Testis (tissue), 3 donors: Measurements from ENCODE around the gene MN1. TPM values are rescaled to one million over a fixed set of nuclear protein-coding genes. Genes with fewer than 3 reads are reported as not detected.
A peak's percentile ranks its signal among the peaks of the same experiment; 100 is the strongest.

Source experiments
- DNase-seq: peaks from one replicate; pipeline ENCODE4 v3.0.0-alpha.2; 2019
- H3K27ac ChIP-seq, 2 donors: fragments of 200-600 bp; sonication (generic); one replicate each; pipeline ENCODE4 v1.5.1; 2019
- H3K27me3 ChIP-seq: fragments of 200-600 bp; sonication (generic); one replicate; pipeline ENCODE4 v1.5.1; 2019
- H3K36me3 ChIP-seq: fragments of 200-600 bp; sonication (generic); one replicate; pipeline ENCODE4 v1.5.1; 2017; ENCODE audit warnings: low read depth; ENCODE audit errors: missing control alignments
- H3K4me1 ChIP-seq: fragments of 200-600 bp; sonication (generic); one replicate; pipeline ENCODE4 v1.5.1; 2019
- H3K4me3 ChIP-seq, 2 donors: fragments of 200-600 bp; sonication (generic); one replicate each; pipeline ENCODE4 v1.5.1; 2017 to 2019
- H3K9me3 ChIP-seq: fragments of 200-600 bp; sonication (generic); one replicate; pipeline ENCODE4 v1.5.1; 2017
- CTCF ChIP-seq, 3 experiments: fragments of 450-650 bp in 2 of 3; fragments of 200-600 bp in 1 of 3; sonication (generic) in 1 of 3; IDR thresholded peaks; one replicate each; pipeline ENCODE4 v1.5.1; 2016 to 2019; ENCODE audit warnings: antibody characterized with exemption in 3 of 3, mild to moderate bottlenecking in 2 of 3, moderate library complexity in 1 of 3
- POLR2A ChIP-seq: fragments of 450-650 bp; IDR thresholded peaks from one replicate; pipeline ENCODE4 v1.6.1; 2017; ENCODE audit warnings: antibody characterized with exemption, mild to moderate bottlenecking, moderate library complexity
- WGBS, 2 donors: methylation state at CpG; one replicate each; pipeline ENCODE4 v1.1.5; 2018; 5-methylcytosine and 5-hydroxymethylcytosine counted together
- intact Hi-C: fragments of 100-400 bp; cut with DNase I; formaldehyde crosslinking; loops from one replicate; pipeline ENCODE4 v1.15.1; 2023; ENCODE audit warnings: low total_unique reads
- polyA plus RNA-seq: library from polyadenylated mRNA; stranded (reverse); fragments of 350-450 nt; fragmentation: Illumina TruSeq; extraction: RNeasy Lipid Tissue Mini Kit (QIAGEN cat#74804); gene quantifications from one replicate; pipeline ENCODE4 v1.2.3, GENCODE V29; 2014; ENCODE audit warnings: low read depth, low replicate concordance; ENCODE audit not compliant: insufficient read depth
- total RNA-seq, 2 donors: library from RNA; depleted of rRNA; stranded (reverse); fragments of >200 nt; gene quantifications; one replicate each; pipeline ENCODE4 v1.2.3, GENCODE V29; 2016

MN1 gene
- total and polyA plus RNA-seq, 3 donors from 2014 or later, result 3.2 to 5.6 (median 4.3) TPM

- Histone ChIP-seq H3K36me3 (no peaks in the 10 kb centered on the region), H3K9me3 (no peaks in the 10 kb centered on the region), H3K27me3 (no peaks in the 10 kb centered on the region), H3K27ac (no peak overlapping the region), H3K4me1 (peaks cover 21% of the 10 kb centered on the region), H3K4me3 (no peak overlapping the region)
- no peak for TF ChIP-seq CTCF (IDR thresholded peaks at IDR 0.05)
- no peak for TF ChIP-seq POLR2A
- 94 to 97% methylated on average over 8 to 9 of the region's 9 CpGs for WGBS, 2 donors
- intact Hi-C loops, result no loop called here
- no peak for DNase-seq
Measured at GRCh38 chr22:27751277-27752070, 50.1 kb downstream of the MN1 start.

- Histone ChIP-seq H3K27ac (peak overlapping the region in 1 of 2 donors; percentile 1), H3K9me3 (no peaks in the 10 kb centered on the region), H3K36me3 (no peaks in the 10 kb centered on the region), H3K4me3 (no peak overlapping the region), H3K4me1 (peaks cover 21% of the 10 kb centered on the region), H3K27me3 (no peaks in the 10 kb centered on the region)
- DNase-seq, result no peak
- intact Hi-C loops, result no loop called here
- WGBS, 2 donors, result 81 to 84% methylated on average over 12 to 13 of the region's 13 CpGs
- no peak for TF ChIP-seq CTCF (IDR thresholded peaks at IDR 0.05)
- no peak for TF ChIP-seq POLR2A
Measured at GRCh38 chr22:27750584-27751265, 50.8 kb downstream of the MN1 start.

GRCh38 chr22:27749597-27750225 is 51.8 kb downstream of the MN1 start:
- Histone ChIP-seq H3K4me3 (no peak overlapping the region), H3K27ac (peak overlapping the region in 1 of 2 donors; percentile 21), H3K4me1 (peaks cover 21% of the 10 kb centered on the region), H3K9me3 (no peaks in the 10 kb centered on the region), H3K27me3 (no peaks in the 10 kb centered on the region), H3K36me3 (no peaks in the 10 kb centered on the region)
- TF ChIP-seq CTCF (IDR thresholded peaks at IDR 0.05) (no peak), POLR2A (no peak)
- DNase-seq, result no peak
- 51 to 53% methylated on average over 11 of the region's 11 CpGs for WGBS, 2 donors
- intact Hi-C loops, result no loop called here

GRCh38 chr22:27748751-27749191 is 52.8 kb downstream of the MN1 start:
- Histone ChIP-seq H3K36me3 (no peaks in the 10 kb centered on the region), H3K9me3 (no peaks in the 10 kb centered on the region), H3K27ac (peak overlapping the region in 1 of 2 donors; percentile 21), H3K4me3 (no peak overlapping the region), H3K4me1 (peaks cover 21% of the 10 kb centered on the region), H3K27me3 (no peaks in the 10 kb centered on the region)
- intact Hi-C loops, result no loop called here
- WGBS, 2 donors, result 29 to 39% methylated on average over 11 of the region's 11 CpGs
- peak; percentile 34 for DNase-seq
- TF ChIP-seq POLR2A (no peak), CTCF (IDR thresholded peaks at IDR 0.05) (no peak)
